Colonic mucosa (tissue), 4 donors: ENCODE measurements around the gene ANK3. TPM values are rescaled to one million over a fixed set of nuclear protein-coding genes. Genes with fewer than 3 reads are reported as not detected.

ENCODE experiments used
- DNase-seq: peaks from one replicate; pipeline ENCODE4 v3.0.0-alpha.2; 2020
- H3K27ac ChIP-seq: fragments of 200-600 bp; one replicate; pipeline ENCODE4 v1.8.0; 2021
- H3K27me3 ChIP-seq: fragments of 200-600 bp; one replicate; pipeline ENCODE4 v1.8.0; 2021
- H3K36me3 ChIP-seq: fragments of 200-600 bp; one replicate; pipeline ENCODE4 v1.8.0; 2021
- H3K4me1 ChIP-seq: fragments of 200-600 bp; one replicate; pipeline ENCODE4 v1.8.0; 2021; ENCODE audit warnings: mild to moderate bottlenecking
- H3K4me3 ChIP-seq: fragments of 200-600 bp; one replicate; pipeline ENCODE4 v1.8.0; 2021
- H3K9ac ChIP-seq, 2 donors: one replicate each; pipeline ENCODE4 v1.7.0; 2013; ENCODE audit warnings: control low read depth in 2 of 2, low read depth in 2 of 2, low read length in 2 of 2
- H3K9me3 ChIP-seq: fragments of 200-600 bp; one replicate; pipeline ENCODE4 v1.8.0; 2021
- intact Hi-C: fragments of 100-400 bp; cut with DNase I; formaldehyde crosslinking; loops from one replicate; pipeline ENCODE4 v1.14.1; 2022
- total RNA-seq, 2 donors: library from RNA; stranded (reverse); fragmentation: NEBNext Ultra II Directional in 1 of 2; extraction: Animal tissue kit (Norgen Biotek cat#: 25700) in 1 of 2; gene quantifications; one replicate each; pipeline ENCODE4 v1.2.1, GENCODE V29; 2021
- TF ChIP-seq, protein P1 (sequence below): fragments of 200-600 bp; IDR thresholded peaks from one replicate; pipeline ENCODE4 v1.8.0; 2022; ENCODE audit warnings: antibody characterized with exemption, mild to moderate bottlenecking
- donor health status: healthy.
- donor health status: DM: no; HTN: no; CAD: no.
- donor health status: DM: no; HTN: no; CAD: no.

Gene ANK3
- total RNA-seq, 2 donors from 2014 or later, result 34.6 to 82.8 TPM

- TF ChIP-seq, protein P1, sequence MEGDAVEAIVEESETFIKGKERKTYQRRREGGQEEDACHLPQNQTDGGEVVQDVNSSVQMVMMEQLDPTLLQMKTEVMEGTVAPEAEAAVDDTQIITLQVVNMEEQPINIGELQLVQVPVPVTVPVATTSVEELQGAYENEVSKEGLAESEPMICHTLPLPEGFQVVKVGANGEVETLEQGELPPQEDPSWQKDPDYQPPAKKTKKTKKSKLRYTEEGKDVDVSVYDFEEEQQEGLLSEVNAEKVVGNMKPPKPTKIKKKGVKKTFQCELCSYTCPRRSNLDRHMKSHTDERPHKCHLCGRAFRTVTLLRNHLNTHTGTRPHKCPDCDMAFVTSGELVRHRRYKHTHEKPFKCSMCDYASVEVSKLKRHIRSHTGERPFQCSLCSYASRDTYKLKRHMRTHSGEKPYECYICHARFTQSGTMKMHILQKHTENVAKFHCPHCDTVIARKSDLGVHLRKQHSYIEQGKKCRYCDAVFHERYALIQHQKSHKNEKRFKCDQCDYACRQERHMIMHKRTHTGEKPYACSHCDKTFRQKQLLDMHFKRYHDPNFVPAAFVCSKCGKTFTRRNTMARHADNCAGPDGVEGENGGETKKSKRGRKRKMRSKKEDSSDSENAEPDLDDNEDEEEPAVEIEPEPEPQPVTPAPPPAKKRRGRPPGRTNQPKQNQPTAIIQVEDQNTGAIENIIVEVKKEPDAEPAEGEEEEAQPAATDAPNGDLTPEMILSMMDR, result no peak
- Histone ChIP-seq H3K36me3 (no peaks in the 10 kb centered on the region), H3K4me1 (no peaks in the 10 kb centered on the region), H3K9me3 (no peaks in the 10 kb centered on the region), H3K27me3 (no peaks in the 10 kb centered on the region), H3K9ac (no peak overlapping the region), H3K27ac (no peak overlapping the region), H3K4me3 (no peak overlapping the region)
- no peak for DNase-seq
- intact Hi-C loops, result loop anchor here (5.0 to 10.0 kb wide), 4 partner anchors 127 to 404 kb away; partner anchors contain the start of gene CCDC6
Measured at GRCh38 chr10:60031664-60032063, 358.0 kb downstream of the ANK3 start.

DNA sequence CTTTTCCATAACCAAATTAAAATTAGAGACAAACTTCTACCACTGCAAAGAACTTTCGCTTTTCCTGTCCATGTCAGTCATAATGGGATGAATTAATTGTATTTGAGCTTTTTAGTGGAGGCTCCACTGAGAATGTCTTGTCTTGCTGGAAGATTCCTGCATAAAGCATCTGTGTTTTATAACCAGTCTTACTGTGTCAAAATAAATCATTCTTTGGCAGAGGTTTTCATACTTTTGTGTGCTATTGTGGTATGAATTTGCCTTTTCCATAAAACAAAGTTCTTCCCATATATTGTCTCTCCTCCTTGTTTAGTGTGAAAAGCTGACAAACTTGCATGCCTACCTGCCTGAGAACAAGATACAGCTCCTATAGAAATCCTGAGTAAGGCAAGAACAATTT is 358.5 kb downstream of the ANK3 start:
- DNase-seq, result no peak
- no peak overlapping the region for H3K27ac ChIP-seq
- H3K36me3 ChIP-seq, result no peaks in the 10 kb centered on the region
- H3K27me3 ChIP-seq, result no peaks in the 10 kb centered on the region
- no peaks in the 10 kb centered on the region for H3K4me1 ChIP-seq
- TF ChIP-seq, protein P1, result no peak
- H3K9me3 ChIP-seq, result no peaks in the 10 kb centered on the region
- intact Hi-C loops, result loop anchor here (5.0 to 10.0 kb wide), 4 partner anchors 126 to 404 kb away; partner anchors contain the start of gene CCDC6
- H3K4me3 ChIP-seq, result no peak overlapping the region
- H3K9ac ChIP-seq, result no peak overlapping the region

GRCh38 chr10:60029475-60029874 is 360.2 kb downstream of the ANK3 start:
- Histone ChIP-seq H3K27ac (no peak overlapping the region), H3K27me3 (no peaks in the 10 kb centered on the region), H3K4me1 (no peaks in the 10 kb centered on the region), H3K4me3 (no peak overlapping the region), H3K9ac (no peak overlapping the region), H3K36me3 (no peaks in the 10 kb centered on the region), H3K9me3 (no peaks in the 10 kb centered on the region)
- intact Hi-C loops, result no loop called here
- DNase-seq, result no peak
- TF ChIP-seq, protein P1, result no peak

- Histone ChIP-seq H3K4me1 (no peaks in the 10 kb centered on the region), H3K27ac (no peak overlapping the region), H3K9ac (no peak overlapping the region), H3K27me3 (no peaks in the 10 kb centered on the region), H3K9me3 (no peaks in the 10 kb centered on the region), H3K36me3 (no peaks in the 10 kb centered on the region), H3K4me3 (no peak overlapping the region)
- TF ChIP-seq, protein P1, result no peak
- intact Hi-C loops, result no loop called here
- no peak for DNase-seq
Measured at GRCh38 chr10:60028081-60028480, 361.6 kb downstream of the ANK3 start.

DNA sequence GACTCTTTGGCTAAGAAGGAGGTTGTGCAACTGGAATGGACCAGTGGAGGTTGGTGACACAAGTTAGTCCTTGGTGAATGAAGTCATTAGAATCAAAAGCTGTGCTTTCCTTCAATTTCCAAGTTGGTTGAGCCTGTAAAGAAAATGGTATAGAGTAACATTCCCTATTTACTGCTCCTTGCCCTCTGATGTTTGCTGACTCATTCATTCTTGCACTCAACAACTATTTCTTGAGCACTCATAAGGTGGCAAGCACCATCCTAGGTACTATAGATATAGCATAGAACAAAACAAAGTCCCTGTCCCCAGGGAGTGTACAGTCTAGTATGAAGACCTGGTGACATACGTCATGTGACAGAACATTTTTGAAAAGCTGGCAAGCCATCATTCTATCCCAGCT is 364.4 kb downstream of the ANK3 start:
- no peaks in the 10 kb centered on the region for H3K4me1 ChIP-seq
- H3K36me3 ChIP-seq, result no peaks in the 10 kb centered on the region
- DNase-seq, result no peak
- no peak overlapping the region for H3K9ac ChIP-seq
- intact Hi-C loops, result no loop called here
- H3K27me3 ChIP-seq, result no peaks in the 10 kb centered on the region
- H3K4me3 ChIP-seq, result no peak overlapping the region
- H3K9me3 ChIP-seq, result no peaks in the 10 kb centered on the region
- TF ChIP-seq, protein P1, result no peak
- no peak overlapping the region for H3K27ac ChIP-seq
